HT-29 (cell line): ENCODE measurements around the gene FAM72B. TPM values are rescaled to one million over a fixed set of nuclear protein-coding genes. Genes with fewer than 3 reads are reported as not detected.
"Not testable (repeated sequence)": the region's sequence is repeated elsewhere in the genome, so short reads cannot be mapped to it uniquely, and the experiment has no call there.

Source experiments
- DNase-seq: peaks from one replicate; pipeline ENCODE4 v3.0.0-alpha.2; 2015; ENCODE audit warnings: low spot score
- total RNA-seq: library from RNA; depleted of rRNA; stranded (reverse); fragments of >200 nt; shearing (Covaris generic); gene quantifications from 2 replicates; pipeline ENCODE4 v1.2.3, GENCODE V29; 2014; rRNA removed

FAM72B gene
- 1.0 and 1.7 TPM in 2 replicates for total RNA-seq

DNA sequence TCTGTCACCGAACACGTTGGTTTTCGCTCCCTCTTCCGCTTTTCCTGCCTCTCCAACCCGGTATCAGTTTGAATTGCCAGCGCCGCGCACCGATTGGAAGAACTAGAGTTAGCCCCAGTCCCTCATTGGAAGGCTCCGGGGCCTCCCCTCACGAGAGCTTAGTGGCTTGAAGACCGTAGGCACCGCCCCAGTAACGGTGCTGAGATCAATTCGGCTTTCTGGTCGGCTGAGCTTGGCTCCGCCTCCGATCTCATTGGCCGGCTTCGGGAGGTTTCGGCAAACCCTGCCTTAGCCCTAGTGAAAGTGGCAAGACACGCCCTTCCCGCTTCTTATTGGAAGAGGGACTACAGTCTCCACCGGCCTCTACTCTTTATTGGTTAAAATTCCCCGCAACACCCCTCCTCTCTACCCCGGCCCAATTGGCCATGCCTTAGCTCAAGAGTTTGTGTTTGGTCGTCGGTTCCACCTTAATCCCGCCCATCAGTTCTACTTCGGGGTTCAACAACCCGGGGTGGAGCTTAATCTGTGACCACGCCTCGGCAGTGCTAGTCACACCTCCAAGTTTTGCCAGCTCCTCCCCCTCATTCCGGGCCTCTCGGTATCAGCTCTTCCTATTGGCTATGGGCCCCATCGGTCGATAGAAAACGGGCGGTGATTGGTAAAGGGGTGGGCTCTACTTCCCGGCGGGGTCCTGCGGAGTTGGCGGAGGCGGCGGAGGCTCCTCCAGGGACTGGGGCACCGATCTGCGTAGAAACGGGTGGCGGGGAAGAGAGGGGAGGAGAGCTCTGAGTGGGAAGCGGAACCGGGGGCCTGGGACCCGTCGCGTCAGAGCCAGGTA, at the start of gene FAM72B, which contains the start of gene SRGAP2C:
FAM72B (minus strand) TSS at position 51 of the 838 bp plus-strand sequence. CDS start 851 bp downstream, outside the sequence.
SRGAP2C (plus strand) TSS at position 686 of the 838 bp plus-strand sequence. CDS start 2,472 bp downstream, outside the sequence.
- DNase-seq = peak; percentile 72

DNA sequence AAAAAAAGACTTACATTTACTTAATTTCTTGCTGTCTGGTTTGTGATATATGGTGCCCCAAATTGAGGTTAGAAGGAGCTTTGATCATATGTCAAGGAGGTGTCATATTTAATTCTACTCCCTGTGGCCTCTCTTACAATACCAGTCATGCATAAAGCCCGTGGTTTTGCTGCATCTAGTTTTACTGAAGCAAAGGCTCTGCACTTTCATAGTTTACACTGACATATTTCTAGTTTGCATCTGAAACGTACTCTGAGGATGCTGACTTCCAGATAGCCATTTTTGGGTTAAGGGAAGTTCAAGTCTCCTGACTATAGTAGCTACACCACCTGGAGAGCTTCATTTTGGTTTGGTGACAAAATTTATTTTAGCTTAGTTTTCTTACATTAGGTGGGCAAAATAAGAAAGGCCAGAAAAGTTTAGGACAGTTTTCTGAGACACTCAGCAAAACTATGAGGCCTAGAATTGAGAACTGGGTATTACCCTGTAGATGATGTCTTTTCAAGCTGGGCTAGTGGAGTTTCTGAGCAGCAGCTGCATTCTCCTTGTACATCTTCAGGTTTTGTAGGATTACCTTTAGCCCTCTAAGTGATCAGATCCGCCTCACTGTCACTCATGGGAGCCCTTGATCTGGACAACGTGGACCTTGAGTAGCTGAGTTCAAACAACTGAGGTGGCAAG, 48.4 kb upstream of the FAM72B start:
- not testable (repeated sequence) for DNase-seq

DNA sequence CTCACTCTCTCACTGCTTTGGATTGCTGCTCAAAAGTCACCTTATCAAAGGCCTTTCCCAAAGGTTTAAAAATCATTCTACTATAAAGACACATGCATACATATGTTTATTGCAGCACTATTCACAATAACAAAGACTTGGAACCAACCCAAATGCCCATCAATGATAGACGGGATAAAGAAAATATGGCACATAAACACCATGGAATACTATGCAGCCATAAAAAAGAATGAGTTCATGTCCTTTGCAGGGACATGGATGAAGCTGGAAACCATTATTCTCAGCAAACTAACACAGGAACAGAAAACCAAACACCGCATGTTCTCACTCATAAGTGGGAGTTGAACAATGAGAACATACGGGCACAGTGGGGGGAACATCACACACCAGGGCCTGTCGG, 46.5 kb upstream of the FAM72B start:
- DNase-seq = not testable (repeated sequence)

DNA sequence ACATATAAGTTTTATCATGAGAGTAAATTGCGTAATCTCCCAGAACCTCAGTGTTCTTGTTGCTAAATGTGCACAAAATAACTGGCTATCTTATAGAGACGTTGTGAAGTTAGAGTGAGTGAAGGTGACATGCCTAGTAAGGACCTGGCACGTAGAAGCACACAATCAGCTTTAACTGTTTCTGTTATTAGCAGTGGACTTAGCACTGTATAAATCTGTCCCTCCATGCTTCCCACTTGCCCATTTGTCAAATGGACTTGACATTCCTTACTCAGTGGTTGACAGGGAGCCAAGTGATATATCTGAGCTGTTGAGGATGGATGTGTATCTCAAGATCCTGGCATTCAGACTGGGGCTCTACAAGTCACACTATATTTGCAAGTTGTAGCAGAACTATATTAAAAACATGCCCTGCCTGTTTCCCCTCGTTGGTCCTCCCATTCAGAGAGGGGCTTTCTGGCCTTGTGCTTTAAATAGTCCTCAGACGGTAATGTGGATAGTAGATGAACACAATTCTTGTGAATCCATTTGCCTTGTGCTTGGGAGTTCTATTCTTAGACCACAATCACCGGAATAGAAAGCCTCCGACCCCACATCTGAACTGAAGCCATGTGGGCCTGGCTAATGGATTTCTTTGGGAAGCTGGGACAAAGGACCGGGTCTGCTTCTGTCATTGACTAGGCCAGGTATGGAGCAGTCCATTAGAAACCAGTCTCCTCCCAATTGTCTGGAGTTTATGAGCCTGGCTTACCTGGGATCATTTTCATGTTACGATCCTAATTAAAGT, 43.6 kb upstream of the FAM72B start:
- DNase-seq = not testable (repeated sequence)

DNA sequence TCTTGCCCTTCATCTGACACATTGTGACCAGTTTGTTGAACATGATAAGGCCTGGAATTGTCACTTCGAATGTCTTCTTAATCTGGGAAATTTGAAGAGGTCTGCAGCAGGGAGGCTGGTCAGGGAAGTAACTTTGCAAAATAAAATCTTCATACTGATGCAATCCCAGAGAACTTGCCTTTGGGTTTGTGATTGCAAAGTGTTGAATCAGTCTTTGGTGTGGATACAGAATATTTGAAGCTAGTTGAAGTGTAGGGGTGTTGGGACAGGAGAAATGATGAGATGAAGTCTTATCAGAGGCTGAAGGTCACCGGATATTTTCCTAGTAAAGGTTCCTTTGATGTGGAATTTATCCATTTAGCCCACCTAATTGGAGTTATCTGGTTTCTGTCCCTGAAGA, 42.8 kb upstream of the FAM72B start:
- DNase-seq = not testable (repeated sequence)

DNA sequence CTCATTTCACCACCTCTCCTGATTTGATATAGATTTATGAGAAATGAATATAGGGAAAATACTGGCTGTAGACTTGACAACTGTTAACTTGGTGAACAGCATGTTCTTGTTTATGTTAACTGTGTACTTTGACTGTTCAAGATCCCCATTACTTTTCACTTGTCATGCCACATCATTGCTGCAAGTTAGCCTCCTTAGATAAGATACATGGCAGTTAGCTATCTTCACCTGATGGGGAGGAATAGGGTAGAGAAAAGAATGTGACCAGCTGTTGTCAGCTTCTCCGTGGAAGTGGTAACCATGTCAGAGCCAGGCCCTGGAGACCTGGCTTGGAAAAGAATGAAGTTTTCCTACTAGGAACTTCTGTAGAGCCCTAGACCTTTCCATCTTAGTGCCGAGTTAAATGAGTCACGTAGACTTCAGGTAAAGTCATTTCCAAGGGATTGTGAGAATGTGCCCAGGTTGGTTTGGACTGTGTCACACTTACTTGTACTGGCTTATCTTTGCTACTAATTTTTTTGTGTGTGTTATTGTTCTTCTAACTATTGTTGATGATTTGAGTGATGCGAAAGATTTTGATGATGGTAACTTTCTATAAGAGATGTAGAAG, 42.3 kb upstream of the FAM72B start:
- not testable (repeated sequence) for DNase-seq

DNA sequence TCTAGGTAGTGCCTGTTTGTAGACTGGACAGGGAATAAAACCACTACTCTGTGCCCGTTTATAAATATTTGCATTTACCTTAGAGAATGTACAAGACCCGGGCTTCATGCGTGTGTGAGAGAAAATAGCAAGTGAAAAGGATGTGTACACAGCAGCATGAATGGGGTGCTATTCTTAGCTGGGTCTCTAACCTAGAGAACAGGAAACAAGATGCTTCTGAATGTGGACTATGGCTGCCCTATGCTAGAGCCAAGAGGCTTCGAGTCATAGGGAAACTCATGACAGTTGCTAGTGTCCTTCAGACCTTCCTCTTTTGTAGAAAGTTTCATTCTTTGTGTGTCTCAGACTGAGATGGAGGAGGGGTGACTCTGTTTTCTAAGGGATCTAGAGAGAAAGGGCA, 40.6 kb upstream of the FAM72B start:
- DNase-seq = not testable (repeated sequence)

DNA sequence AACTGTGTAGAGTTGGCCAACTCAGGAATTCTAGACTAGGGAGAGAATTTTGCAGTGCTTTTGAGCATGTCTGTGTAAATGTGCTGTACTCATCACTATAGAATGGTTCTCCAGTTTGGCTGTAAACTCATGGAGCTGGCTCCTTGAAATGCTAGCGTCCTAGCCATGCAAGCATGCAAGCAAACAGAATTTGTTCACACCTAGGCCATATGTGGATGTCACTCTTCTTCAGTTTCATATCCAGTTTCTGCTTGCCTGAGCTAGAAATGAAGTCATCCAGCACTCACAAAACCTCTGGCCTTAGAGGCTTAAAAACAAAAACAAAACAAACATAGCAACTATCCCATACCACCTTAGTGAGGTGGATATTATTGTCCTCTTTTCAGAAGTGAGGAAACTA, 37.6 kb upstream of the FAM72B start:
- DNase-seq = not testable (repeated sequence)

DNA sequence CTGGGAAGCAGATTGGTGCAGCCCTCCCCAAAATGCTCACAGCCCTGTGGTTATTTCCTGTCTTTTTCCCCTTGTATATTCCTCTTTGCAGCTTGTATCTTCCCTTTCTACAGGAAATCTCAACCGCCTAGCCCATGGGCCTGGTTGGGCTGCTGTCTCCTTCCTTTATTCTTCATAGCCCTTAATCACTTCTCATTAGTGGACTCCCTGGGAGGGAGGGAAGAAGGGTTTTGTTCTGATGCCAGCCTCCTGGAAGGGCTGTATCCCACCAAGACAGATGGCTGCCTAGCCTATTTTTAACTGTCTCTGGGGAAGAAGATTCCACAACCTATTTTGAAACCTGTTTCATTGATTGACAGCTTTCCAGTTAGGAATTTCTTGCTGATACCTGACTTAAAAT, 32.5 kb upstream of the FAM72B start:
- not testable (repeated sequence) for DNase-seq

DNA sequence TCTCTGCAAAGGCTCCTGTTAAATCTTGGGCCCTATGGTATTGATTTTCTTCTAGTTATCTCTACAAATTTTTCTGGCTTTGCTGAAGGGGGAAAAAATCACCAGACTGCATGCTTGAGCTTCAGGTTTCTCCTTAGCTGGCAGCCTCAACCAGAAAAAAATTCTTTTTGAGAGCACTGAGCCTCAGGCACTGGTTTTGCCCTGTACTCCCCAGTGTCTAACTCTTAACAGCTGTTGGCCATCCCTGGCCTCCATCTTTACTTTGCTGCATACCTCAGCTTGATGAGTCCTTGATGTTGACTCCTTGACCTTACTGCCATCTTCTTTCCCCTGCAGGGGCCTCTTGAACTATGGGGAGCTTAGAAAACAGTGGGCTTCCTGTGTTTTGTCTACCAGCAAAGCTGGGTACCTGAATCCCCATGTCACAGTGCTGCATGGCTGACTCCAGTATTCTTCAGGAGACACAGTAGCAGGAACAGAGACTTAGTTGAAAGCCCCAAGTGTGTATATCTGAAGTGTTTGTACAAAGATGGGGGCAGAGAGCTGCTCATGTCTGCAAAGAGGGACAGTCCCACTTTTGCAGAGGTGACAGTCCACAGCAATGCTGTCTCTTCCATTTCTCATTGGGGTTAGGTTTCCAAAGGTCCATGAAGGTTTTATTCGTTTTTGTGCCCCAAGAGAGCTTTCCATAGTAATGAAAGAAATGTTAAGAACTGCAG, 31.7 kb upstream of the FAM72B start:
- DNase-seq = not testable (repeated sequence)

DNA sequence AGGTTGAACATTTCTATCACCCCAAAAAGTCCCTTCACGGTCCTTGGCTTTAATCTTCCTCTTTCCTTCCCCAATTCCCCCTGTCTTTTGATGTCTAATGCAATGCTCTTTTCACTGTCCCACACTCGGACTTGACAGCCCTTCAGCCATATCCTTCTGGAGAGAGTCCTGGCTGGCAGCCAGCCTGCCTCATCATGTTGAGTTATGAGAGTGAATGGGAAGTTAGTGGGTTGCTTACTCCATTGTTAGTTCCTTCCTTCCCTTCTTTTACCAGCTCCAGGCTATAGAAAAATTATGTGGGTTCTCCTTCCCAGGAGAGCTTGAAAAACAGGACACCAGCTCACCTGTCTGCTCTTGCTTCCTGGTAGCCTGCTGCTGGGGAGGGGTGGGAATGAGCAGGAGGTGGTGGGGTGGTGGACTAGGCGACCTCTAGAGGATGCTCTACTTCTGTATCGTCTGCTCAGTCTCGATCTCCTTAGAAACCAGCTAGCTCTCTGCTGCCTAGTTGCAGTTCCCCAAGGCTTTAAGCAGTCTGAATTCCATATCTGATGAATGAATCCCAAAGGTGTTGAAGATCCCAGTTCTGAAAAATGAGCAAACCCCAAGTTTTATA, 30.5 kb upstream of the FAM72B start:
- not testable (repeated sequence) for DNase-seq

DNA sequence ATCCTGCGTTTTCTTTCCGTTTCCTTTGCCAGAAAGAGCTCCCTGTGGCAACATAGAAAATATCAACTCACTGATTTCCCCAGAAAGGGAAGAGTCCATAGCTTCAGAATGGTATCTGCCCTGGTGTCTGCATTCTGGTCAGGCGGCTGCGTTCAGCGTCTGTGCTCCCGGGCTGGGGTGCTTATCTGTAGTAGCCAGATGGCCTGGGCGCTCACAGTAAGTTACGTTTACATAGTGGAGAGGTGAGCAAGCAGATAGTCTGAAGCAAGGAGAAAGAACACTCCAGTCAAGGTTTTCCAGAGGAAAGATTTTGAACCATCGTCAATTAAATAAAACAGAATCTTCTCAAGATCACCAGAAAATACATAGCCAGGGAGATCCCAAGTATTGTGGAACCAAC, 29.4 kb upstream of the FAM72B start:
- DNase-seq = not testable (repeated sequence)

DNA sequence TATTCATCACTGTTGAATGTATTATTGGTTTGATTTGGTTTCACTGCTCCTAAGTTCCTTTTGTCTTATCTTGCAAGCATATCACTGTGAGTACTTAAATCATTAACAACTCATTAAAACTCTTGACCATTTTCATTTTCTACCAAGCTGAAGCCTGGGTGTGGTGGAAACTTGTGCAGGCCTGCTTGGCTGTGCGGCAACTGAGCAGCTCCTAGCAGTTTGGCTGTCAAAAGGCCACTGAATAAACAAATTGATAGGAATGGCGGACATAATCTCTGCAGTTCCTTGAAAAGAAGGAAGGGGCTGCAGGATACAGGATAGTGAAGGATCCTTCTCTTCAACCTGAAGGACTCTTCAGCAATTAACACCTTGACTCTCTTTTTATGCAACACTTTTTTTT, 26.6 kb upstream of the FAM72B start:
- not testable (repeated sequence) for DNase-seq

DNA sequence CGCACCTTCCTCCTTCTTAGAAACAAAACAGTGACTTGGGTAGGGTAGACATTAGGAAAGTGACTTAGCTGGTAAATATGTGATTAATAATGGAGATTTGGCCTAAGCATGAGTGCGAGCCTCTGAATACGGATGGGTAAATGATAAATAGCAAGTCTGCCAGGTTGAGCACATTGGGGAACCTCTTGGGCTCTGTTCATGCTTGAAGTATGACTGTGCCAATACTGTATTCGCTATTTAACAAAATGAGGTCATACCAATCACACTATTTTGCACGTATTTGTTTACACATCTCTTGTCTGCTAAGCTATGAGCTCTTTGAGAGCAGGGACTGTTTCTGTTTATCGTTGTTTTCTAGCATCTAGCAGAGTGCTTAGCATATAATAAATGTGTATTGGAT, 24.2 kb upstream of the FAM72B start:
- not testable (repeated sequence) for DNase-seq

DNA sequence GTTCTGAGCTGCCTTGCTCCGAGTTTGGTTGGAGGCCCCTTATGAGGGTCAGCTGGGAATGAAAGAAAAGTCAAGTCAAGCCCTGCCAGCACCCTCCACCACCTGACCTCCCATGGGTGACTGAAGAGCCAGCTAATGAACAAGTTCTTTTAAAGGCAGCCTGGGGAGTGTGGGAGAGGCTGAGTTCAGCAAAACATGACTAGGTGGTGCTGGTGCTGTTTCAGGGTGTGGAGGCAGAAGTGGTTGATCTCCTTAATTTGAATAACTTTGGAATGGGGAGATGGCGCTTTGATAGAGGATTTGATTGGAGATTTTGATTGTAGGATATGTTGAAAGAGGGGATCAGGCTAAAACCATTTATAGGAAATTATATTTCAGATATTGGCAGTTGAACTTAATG, 23.2 kb upstream of the FAM72B start:
- DNase-seq = not testable (repeated sequence)

DNA sequence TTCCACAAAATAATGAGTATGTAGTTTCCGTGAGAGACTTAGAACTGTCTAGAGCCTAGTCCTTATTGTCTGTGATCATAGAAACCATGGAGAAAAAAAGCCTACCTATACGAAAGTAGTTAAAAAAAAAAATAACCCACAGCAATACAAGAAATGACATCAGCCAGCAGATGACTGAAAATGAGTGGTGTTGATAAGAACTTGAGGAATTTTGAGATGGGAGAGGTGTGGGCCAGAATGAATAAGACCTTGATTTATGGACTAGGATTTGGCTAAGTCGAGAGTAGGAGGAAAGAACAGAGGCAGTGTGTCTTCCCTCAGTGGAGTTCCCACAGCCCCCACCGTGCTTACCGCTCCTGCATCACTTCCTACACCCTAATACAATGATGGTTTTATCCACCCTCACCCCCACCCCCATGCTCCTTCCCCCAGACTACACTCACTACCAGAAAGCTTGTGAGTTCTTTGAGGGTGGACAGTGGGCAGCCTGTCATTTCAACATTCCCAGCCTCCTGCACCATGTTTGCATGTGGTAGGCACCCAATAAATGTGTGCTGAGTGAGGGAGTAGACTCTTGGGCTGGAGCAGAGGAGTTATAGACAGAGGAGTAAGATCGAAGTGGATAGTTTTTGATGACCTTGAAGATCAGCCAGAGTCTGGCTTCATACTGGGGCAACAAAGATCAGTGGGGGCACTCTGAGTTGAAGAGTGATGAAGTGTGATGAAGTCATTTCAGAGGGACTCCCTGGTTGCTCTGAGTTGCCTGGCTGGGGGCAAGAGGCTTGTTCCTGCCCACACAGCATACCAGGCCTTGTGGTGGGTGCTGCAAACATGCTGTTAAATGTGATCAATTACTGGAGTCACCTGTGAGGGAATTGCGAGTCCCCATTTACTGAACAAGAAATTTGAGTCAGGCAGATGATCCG, 21.9 kb upstream of the FAM72B start:
- not testable (repeated sequence) for DNase-seq

DNA sequence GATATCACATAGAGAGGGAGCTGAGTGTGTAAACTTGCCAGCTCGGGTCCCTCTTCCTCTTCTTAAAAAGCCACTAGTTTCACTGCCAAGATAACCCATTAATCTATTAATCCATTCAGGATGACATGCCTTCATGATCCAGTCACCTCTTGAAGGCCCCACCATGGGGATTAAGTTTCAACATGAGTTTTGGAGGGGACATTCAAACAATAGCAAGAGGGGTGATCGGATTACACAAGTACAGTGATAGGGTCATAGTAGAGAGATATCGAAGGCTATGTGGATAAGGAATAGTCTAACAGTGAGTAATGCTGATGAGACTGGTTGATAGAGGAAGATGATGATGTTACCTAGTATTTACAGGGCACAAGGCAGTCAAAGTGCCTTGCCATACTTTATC, 18.8 kb upstream of the FAM72B start:
- not testable (repeated sequence) for DNase-seq

DNA sequence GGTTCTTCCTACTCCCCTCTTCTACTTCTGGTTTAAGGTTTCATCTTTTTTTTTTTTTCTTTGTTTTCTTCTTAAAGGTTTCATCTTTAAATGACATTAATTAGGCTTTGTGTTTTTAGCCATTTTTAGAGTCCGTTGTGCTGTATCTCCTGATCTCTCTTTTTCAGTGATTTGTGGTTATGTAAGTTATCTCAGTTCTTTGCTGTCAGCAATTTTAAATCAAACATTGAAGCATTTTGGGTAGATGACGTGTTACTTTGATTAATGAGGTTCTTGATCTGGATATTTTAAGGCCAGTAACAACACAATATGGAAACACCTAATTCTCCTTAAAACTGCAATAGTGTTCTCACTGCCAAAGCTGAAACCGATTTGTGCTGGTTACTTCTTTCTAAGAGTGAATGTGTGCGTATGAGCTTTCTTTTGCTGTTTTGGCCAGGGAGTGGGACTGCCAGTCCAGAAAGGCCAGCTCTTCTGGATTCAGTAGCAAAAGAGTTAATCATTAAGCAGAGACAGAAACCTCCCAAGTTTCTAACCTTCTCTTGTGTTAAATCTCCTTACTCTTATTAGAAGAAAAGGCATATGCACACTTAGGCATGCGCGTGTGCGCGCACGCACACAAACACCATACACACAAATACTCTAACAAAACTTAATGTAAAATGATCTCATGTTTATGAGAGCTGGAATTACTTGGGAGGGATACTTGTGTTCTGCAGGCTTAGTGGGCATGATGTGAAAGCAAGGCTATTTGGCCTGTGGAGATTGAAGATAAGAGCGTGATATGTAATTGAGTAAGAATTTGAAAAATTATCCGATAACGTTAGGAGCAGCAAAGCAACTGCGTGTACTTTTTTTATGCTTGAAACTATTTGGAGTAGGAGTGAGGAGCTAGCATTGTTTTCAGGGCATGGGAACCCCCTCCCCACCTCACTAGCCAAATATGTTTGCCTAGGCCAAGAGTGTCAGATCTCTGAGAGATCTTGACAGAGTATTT, 17.1 kb upstream of the FAM72B start:
- DNase-seq = not testable (repeated sequence)
